SK-N-SH (cell line): Measurements from ENCODE around the gene RETREG2. TPM values are rescaled to one million over a fixed set of nuclear protein-coding genes. Genes with fewer than 3 reads are reported as not detected.

Source experiments
- CTCF ChIA-PET: fragments of 300-600, 350-600 bp; formaldehyde crosslinking; extraction: SDS; loops from one replicate; lab custom pipeline; 2021; lab: Yijun Ruan, JAX
- POLR2A ChIA-PET: fragments of 350-600 bp; sonication (Branson Sonifier 250); formaldehyde crosslinking; extraction: SDS; loops from one replicate; lab custom pipeline; 2020; ENCODE audit warnings: antibody characterized with exemption, inconsistent platforms; lab: Yijun Ruan, JAX
- DNase-seq: peaks from one replicate; pipeline ENCODE4 v3.0.0; 2012
- H2AFZ ChIP-seq: fragments of 200-600 bp; sonication (generic); 2 replicates; pipeline ENCODE4 v1.8.1; 2016; ENCODE audit warnings: antibody characterized with exemption, mild to moderate bottlenecking, low read depth
- H3F3A ChIP-seq: fragments of 200-600 bp; sonication (generic); replicated peaks from 2 replicates; pipeline ENCODE3; 2016; ENCODE audit warnings: antibody characterized with exemption, mild to moderate bottlenecking; ENCODE audit not compliant: insufficient read depth
- H3K27ac ChIP-seq, 2 experiments: fragments of 200-500 bp in 1 of 2; fragments of 200-600 bp in 1 of 2; sonication (Bioruptor generic) in 1 of 2; sonication (generic), shearing (Covaris generic) in 1 of 2; 2 replicates each; pipeline versions ENCODE4 v1.5.1 to v1.6.1; 2014 to 2016; ENCODE audit warnings: low read depth in 2 of 2, inconsistent platforms in 1 of 2, low read length in 1 of 2, mild to moderate bottlenecking in 1 of 2, mixed read lengths in 1 of 2
- H3K27me3 ChIP-seq: fragments of 200-600 bp; sonication (generic), shearing (Covaris generic); 2 replicates; pipeline ENCODE4 v1.6.1; 2016; ENCODE audit warnings: mixed run types; ENCODE audit not compliant: insufficient read depth
- H3K36me3 ChIP-seq, 2 experiments: fragments of 200-500 bp in 1 of 2; fragments of 200-600 bp in 1 of 2; sonication (Bioruptor generic) in 1 of 2; sonication (generic) in 1 of 2; replicated peaks in 1 of 2; 2 replicates each; pipeline versions ENCODE3 to v1.5.1; 2014 to 2016; ENCODE audit warnings: low read length in 1 of 2, mild to moderate bottlenecking in 1 of 2; ENCODE audit not compliant: insufficient read depth in 2 of 2, control insufficient read depth in 1 of 2
- H3K4me1 ChIP-seq, 2 experiments: fragments of 200-500 bp in 1 of 2; fragments of 200-600 bp in 1 of 2; sonication (Bioruptor generic) in 1 of 2; sonication (generic), shearing (Covaris generic) in 1 of 2; 2 replicates each; pipeline versions ENCODE4 v1.5.1 to v1.6.1; 2014 to 2016; ENCODE audit warnings: low read depth in 1 of 2, low read length in 1 of 2, mixed run types in 1 of 2; ENCODE audit not compliant: insufficient read depth in 2 of 2, control insufficient read depth in 1 of 2
- H3K4me2 ChIP-seq: fragments of 200-600 bp; sonication (generic), shearing (Covaris generic); 2 replicates; pipeline ENCODE4 v1.6.1; 2017; ENCODE audit warnings: mixed run types
- H3K4me3 ChIP-seq, 2 experiments: fragments of 200-500 bp in 1 of 2; fragments of 200-600 bp in 1 of 2; sonication (Bioruptor generic) in 1 of 2; sonication (generic), shearing (Covaris generic) in 1 of 2; 2 replicates each; pipeline versions ENCODE4 v1.5.1 to v1.8.1; 2014 to 2016; ENCODE audit warnings: low read depth in 2 of 2, inconsistent platforms in 1 of 2, low read length in 1 of 2, mild to moderate bottlenecking in 1 of 2, mixed read lengths in 1 of 2, moderate library complexity in 1 of 2
- H3K79me2 ChIP-seq: fragments of 200-600 bp; sonication (generic); 2 replicates; pipeline ENCODE4 v1.8.1; 2017; ENCODE audit warnings: mild to moderate bottlenecking; ENCODE audit not compliant: insufficient read depth
- H3K9ac ChIP-seq: fragments of 200-600 bp; sonication (generic); 2 replicates; pipeline ENCODE4 v1.6.1; 2017; ENCODE audit warnings: mixed run types
- H3K9me2 ChIP-seq: fragments of 200-600 bp; sonication (generic); 2 replicates; pipeline ENCODE4 v1.6.1; 2017; ENCODE audit warnings: mixed run types
- H3K9me3 ChIP-seq: fragments of 200-600 bp; sonication (generic); 2 replicates; pipeline ENCODE4 v1.6.1; 2017; ENCODE audit warnings: mixed run types, mild to moderate bottlenecking, moderate library complexity
- H4K20me1 ChIP-seq: fragments of 200-600 bp; sonication (generic); 2 replicates; pipeline ENCODE4 v1.6.1; 2017; ENCODE audit warnings: mild to moderate bottlenecking, mixed run types; ENCODE audit not compliant: insufficient read depth
- ELF1 ChIP-seq: IDR thresholded peaks from 2 replicates; pipeline ENCODE4 v1.4.0; 2012
- EP300 ChIP-seq, 2 experiments: IDR thresholded peaks; 2 replicates each; pipeline versions ENCODE4 v1.4.0 to v1.6.1; 2012; ENCODE audit warnings: borderline replicate concordance in 1 of 2, low read depth in 1 of 2, low read length in 1 of 2
- FOSL2 ChIP-seq: IDR thresholded peaks from 2 replicates; pipeline ENCODE4 v1.4.0; 2012; ENCODE audit warnings: low read depth, mild to moderate bottlenecking, moderate library complexity, borderline replicate concordance
- FOXM1 ChIP-seq: IDR thresholded peaks from 2 replicates; pipeline ENCODE4 v1.4.0; 2012; ENCODE audit warnings: low read depth, mild to moderate bottlenecking
- MXI1 ChIP-seq: IDR thresholded peaks from 2 replicates; pipeline ENCODE4 v1.6.1; 2012; ENCODE audit warnings: mild to moderate bottlenecking, low read depth, low read length, improper control_type of control experiment
- NRF1 ChIP-seq: IDR thresholded peaks from 2 replicates; pipeline ENCODE4 v1.6.1; 2012; ENCODE audit warnings: low read depth, mild to moderate bottlenecking, low read length
- PBX3 ChIP-seq: IDR thresholded peaks from 2 replicates; pipeline ENCODE4; 2012
- RAD21 ChIP-seq: IDR thresholded peaks from 2 replicates; pipeline ENCODE4 v1.6.1; 2012; ENCODE audit warnings: mild to moderate bottlenecking, low read length
- SIN3A ChIP-seq: IDR thresholded peaks from 2 replicates; pipeline ENCODE4 v1.6.1; 2012; ENCODE audit warnings: low read depth, mild to moderate bottlenecking, low read length, moderate library complexity, borderline replicate concordance
- TAF1 ChIP-seq: IDR thresholded peaks from 2 replicates; pipeline ENCODE4 v1.6.1; 2012; ENCODE audit warnings: low read depth, mild to moderate bottlenecking, low read length, moderate library complexity, borderline replicate concordance
- TEAD4 ChIP-seq: IDR thresholded peaks from 2 replicates; pipeline ENCODE4 v1.4.0; 2012; ENCODE audit warnings: mild to moderate bottlenecking, borderline replicate concordance; ENCODE audit not compliant: insufficient read depth
- USF2 ChIP-seq: fragments of 150-350 bp; IDR thresholded peaks from 2 replicates; pipeline ENCODE4 v1.6.1; 2017; ENCODE audit warnings: antibody characterized with exemption, low read length, low read depth, borderline replicate concordance
- YY1 ChIP-seq: IDR thresholded peaks from 2 replicates; pipeline ENCODE4 v1.4.0; 2012; ENCODE audit warnings: low read depth, mild to moderate bottlenecking
- WGBS: methylation state at CpG from one replicate; pipeline ENCODE4 v1.1.6; 2017; ENCODE audit warnings: low lambda C conversion rate; 5-methylcytosine and 5-hydroxymethylcytosine counted together
- polyA plus RNA-seq, 3 experiments: library from polyadenylated mRNA; depleted of rRNA; stranded (reverse); fragments of >200 nt; gene quantifications; 2 replicates each; pipeline ENCODE4 v1.2.3, GENCODE V29; 2012

Gene RETREG2
- polyA plus RNA-seq, 1 of the 3 experiments (the other 2 are of a cell fraction): 74.6 TPM

DNA sequence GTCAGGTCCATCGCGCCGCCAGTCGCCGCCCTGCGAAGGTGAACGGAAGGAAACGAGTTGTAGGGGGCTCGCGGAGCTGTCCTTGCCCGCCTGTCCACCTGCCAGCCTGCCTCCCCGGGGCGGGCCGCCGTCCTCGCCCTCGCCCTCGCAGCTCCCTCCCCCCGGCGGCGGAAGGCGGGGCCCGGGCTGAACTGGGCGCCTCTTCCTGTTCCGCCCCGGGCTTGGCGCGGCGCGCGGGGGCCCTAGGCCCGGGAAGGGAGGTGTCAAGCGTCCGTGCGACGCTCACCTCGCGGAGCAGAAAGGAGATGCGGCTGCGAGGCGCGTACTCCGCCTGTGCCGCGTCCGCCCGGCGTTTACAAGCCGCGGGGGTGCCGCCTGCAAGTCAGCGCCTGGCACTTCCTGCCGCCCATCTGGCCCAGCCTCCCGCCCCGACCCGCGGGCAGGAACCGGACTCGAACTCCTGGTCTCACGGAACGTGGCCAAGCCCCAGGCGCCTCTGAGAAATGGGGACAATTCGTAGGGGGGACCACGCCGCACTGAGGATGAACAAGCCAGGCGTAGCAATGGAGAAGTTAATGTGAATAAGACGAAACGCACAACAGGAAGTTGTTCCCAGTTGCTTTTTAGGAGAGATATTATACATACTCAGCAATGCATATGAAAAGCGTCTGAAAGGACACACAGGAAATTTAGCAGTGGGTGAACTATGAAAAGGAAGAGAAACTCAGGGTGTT, 1.1 kb upstream of the RETREG2 start, which contains the start of gene CNPPD1 (continued):
- TF ChIP-seq FOSL2 (no peak), SIN3A (peak; percentile 62; the same call in 1 of the 2 replicates), TAF1 (peak; percentile 49; the same call in 1 of the 2 replicates), YY1 (no peak), RAD21 (no peak), USF2 (no peak), ELF1 (peak; percentile 79; the same call in 1 of the 2 replicates), FOXM1 (no peak), PBX3 (no peak), EP300 (IDR thresholded peaks at IDR 0.05; ENCODE audit: borderline replicate concordance in 1 of 2, low read depth in 1 of 2, low read length in 1 of 2) (no peak)
- TF ChIP-seq, all 33 proteins: peak for 11

GRCh38 chr2:219178377-219179175, 501 bp downstream of the RETREG2 start:
- peak overlapping the region; percentile 95 to 97; a peak in 3 of 4 replicates for H3K27ac ChIP-seq
- TF ChIP-seq MXI1 (peak; percentile 38; the same call in 1 of the 2 replicates), NRF1 (no peak), TAF1 (no peak), SIN3A (peak; percentile 15; the same call in 1 of the 2 replicates), TEAD4 (no peak)
- no peaks in the 10 kb centered on the region for H3K9me3 ChIP-seq
- peaks cover 4% of the 10 kb centered on the region for H3F3A ChIP-seq
- H3K4me1 ChIP-seq: peaks cover 0 to 17% of the 10 kb centered on the region in 2 experiments; a peak in 2 of 4 replicates
- H3K36me3 ChIP-seq: peaks cover 43 to 54% of the 10 kb centered on the region in 2 experiments
- peaks cover 38% of the 10 kb centered on the region for H3K79me2 ChIP-seq
- no peaks in the 10 kb centered on the region for H3K9me2 ChIP-seq
- peak overlapping the region; percentile 80 to 89 for H3K4me3 ChIP-seq
- H3K27me3 ChIP-seq: no peaks in the 10 kb centered on the region
- POLR2A ChIA-PET: no interaction called here
- peak overlapping the region; percentile 77 for H3K9ac ChIP-seq
- peaks cover 10% of the 10 kb centered on the region for H4K20me1 ChIP-seq
- peak overlapping the region; percentile 56; the same call in 1 of the 2 replicates for H2AFZ ChIP-seq
- peak; percentile 81 for DNase-seq
- 4% methylated on average over 36 of the region's 45 CpGs for WGBS
- peak overlapping the region; percentile 96 for H3K4me2 ChIP-seq
- CTCF ChIA-PET: interaction anchor here (0.6 to 3.8 kb wide), 4 partner anchors 8 to 181 kb away, joined by 3 to 12 read pairs (median 6); partner anchors contain the start of gene SLC23A3
